Activated T-cell treated with anti-CD3 and anti-CD28 coated beads for 48 hours (primary cell): ENCODE measurements around the gene EGFLAM.
"Not testable (repeated sequence)": the region's sequence is repeated elsewhere in the genome, so short reads cannot be mapped to it uniquely, and the experiment has no call there.

ENCODE experiments used
- DNase-seq: peaks from one replicate; pipeline ENCODE4 v3.0.0-alpha.2; 2020; ENCODE audit warnings: low read depth

Gene EGFLAM

DNA sequence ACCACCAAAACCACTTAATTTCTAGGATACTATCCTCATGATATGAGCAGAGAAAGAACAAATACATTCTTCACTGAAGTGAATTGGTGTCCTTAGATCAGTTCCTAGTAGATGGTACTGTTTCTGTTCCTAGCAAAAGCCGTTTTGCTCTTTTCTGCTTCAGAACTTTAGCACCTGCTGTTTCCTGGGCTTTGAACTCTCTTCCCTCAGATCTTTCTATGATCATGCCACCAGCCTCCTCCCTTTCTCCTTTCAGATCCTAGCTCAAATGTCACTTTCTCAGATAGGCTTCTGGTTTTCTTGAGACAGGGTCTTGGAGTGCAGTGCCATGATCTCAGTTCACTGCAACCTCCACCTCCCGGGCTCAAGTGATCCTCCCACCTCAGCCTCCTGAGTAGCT lies 118.0 kb downstream of the EGFLAM start:
- no peak for DNase-seq

DNA sequence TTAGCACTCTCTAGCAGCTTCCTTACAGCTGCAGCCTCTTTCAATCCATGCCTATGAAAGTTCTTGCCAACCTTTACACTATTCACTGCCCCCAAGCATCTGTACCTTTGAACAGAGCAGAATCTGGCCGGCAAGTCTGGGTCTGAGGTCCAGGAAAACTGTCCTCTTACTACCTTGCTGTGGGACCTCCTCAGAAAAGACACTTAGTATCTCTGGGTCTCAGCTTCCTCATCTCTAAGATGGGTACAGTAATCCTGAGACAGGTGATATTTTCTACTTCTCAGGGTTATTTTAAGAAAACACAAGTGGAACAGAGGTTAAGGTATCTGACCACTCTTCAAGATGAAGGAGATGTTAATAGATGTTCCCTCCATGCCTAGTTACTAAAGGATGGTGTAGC lies 120.2 kb downstream of the EGFLAM start:
- DNase-seq: no peak

DNA sequence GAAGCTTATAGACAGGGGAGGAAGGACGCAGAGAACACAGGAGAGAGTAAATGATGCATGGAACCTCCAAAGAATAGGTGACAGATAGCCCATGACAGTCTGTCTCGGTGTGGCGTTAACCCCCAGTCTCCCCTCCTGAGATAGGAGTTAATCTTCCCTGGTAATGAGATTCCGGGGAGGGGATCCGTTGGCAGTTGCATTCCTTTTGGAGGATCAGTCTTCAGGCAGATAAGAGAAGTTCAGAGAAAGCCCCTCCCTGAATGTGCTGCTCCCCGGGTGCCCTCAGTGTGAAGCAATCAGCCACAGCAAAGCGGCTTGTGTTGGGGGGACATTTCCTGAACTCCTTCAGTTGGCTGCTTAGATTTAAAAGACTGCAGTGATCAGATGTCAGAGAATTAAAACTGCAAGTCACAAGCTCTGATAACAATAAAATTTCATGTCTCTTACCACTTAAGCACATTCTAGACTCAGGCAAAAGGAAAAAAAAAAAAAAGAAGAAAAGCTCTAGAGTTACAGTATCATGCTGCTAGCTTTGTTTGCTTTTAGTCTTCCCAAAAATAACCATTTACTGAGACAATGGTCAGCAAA lies 121.1 kb downstream of the EGFLAM start:
- no peak for DNase-seq

DNA sequence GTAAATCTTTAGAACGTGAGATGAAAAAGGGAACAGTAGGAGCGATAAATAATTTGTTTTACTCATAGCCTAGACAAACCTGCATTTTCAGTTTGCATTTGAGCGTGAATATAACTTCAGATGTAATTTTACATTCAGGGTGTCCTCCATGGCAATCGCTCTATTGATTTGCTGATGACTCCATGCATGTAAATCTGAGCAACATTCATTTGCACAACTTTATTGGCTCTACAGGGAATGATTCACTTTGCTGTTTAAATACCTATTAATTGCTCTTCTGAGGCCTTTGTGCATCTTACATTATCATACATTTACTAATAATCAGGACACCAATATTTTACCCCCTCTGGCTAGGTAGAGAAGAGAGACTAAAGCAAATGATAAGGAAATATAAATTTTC lies 122.2 kb downstream of the EGFLAM start:
- no peak for DNase-seq

DNA sequence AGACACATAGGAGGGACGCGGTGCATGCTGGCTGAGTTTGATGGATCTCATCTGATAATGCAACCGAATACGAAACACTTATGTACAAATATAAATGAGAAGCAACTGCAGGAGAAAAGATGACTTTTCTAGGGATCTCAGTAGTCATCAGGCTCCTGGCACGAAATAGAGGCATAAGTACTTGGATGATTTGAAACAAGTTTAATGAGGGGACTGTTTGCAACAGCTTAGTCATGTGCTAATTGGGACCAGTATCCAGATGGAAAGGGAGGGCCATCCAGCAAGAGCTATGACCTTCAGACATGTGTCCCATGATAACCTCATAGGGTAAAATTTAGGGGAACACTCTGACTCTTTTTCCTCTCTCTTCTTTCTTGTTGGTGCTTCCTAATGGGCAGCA lies 123.0 kb downstream of the EGFLAM start:
- DNase-seq: no peak

DNA sequence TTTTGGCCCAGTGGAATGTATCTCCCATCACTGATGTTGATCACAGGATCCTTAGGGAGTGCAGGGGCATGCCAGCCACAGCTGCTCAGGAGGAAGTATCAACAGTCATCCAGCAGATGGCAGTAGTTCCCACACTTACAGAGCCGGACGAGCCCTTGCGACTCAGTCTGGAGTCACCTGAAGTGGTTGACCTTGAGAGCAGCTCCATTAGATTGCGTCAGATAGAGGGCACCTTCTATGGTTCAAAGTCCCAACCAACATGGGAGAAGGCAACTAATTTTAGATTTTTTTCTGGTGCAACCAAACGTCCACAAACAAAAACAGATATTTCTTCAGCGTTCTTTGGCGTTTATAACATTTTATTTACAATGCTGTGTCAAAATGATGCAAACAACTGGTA lies 124.5 kb downstream of the EGFLAM start:
- peak; percentile 42 for DNase-seq

DNA sequence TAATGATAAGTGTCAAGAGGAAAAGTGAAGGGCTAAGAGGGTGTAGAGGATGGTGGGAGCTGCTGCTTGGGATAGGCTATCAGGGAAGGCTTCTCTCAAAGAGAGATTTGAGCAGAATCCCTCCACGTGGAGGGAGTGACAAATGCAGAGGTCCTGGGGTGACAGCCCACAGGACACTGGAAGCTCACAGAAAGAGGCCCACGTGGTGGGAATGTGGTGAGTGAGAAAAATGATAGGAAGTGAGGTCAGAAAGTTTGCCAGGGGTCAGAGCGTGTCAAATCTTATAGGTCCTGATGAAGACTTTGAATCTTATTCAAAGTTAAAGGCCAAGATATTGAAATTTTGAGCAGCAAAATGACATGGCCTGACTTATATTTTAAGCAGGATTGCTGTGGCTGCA lies 125.3 kb downstream of the EGFLAM start:
- no peak for DNase-seq

DNA sequence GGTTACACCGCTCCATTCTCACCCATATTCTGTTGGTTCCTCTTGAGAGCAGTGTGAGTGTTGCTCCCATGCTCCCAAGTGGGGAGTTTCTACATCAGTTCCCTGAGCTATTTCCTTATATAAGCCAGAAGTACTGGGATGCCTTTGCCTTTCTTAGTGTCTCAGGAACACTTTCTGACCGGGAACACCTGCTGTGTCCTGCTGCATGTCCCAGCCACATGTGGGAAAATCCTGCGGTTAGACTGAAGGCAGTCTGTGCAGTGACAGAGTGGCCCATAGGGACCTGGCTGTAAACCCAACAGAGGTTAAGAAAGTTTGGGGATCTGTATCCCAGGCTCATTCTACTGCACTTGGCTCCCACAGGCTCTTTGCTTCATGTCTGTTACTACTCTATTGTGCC lies 126.0 kb downstream of the EGFLAM start:
- no peak for DNase-seq

DNA sequence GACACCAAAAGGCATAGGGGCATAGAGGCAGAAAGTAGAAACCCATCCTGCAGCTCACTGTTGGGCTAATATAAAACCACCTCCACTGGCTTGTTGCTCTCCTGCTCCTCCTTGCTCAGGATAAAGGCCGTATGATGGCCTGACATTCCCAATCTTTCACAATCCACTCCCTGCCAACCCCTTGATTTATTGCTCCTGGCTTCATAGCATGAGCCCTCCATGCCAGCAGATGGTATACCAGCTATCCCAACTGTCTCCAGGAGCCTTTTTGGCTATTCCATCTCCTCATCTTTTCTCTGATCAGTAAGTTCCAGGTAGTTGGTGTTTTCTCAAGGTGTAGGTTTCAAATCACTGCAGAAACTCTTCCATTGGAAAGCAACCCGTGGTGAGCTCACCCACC lies 128.8 kb downstream of the EGFLAM start:
- DNase-seq: no peak

DNA sequence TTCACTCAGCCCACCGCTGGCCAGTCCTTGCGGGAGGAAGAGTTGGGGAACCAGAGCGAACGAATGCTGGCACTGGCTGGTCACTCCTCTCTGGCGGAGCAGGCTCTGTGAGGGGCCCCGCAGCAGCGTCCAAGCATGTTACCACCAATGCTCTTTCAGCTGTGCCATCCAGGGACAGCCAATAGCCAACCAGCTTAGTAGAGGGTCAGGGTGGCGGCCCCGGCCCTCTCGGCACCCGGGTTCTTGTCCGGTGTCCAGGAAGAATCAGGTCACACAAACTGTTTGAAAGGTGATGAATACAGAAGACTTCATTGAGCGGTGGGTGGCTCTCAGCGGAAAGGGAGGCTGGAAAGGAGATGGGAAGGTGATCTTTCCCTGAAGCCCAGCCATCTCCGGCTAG lies 135.3 kb downstream of the EGFLAM start:
- DNase-seq: no peak

DNA sequence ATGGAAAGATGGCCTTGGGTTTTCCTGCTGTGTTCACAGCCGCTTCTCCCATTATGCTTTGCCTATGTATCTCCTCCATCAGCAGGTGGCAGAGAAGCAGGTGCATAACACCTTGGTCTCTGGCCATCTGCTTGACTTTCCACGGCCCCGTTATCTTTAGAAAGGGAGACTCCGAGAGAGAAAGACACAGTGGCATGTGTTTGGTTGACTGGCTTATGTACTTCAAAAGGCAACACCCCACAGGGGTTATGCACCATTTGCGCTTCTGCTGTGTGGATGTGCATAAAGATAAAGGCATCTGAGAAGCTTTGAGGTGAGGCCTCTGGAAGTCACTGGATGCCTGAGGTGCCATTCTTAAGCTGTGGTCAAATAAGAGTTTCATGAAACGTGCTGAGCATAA lies 138.4 kb downstream of the EGFLAM start:
- DNase-seq: no peak

DNA sequence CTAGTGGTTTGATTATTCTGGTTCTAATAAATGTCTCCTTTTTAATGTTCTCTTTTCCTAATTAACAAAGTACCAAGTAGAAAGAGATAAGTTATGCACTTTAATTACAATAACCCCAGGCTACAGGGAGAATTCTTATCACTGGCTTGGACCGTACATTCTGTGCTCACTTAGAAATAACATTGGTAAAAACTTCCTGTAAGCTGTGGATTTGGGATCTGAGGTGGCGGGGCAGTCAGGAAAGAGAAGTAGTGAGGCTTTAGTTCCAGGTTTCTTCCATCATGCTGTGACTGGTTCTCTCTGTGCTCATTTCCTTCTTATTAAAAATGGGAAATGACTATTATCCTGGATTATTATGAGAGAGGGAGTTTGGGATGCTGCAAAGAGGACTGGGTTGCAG lies 142.0 kb downstream of the EGFLAM start:
- DNase-seq: no peak

DNA sequence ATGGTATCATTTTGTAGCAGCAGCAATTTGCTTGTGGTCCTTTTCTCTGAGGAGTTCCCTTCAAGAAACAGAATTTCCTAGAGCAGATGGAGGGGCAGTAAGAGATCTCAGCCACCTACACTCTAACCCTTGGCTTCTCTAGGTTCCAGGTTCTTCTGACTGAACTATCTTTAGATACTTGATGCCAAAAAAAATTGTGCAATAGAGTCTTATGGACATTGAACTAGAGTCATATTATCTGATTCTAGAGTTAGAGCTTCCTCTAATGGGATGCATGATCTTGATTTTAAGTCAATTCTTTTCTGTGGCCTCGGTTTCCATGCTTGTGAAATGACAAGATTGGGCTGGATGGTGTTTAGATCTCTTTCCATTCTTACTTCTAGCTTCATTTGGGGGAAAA lies 142.8 kb downstream of the EGFLAM start:
- no peak for DNase-seq

DNA sequence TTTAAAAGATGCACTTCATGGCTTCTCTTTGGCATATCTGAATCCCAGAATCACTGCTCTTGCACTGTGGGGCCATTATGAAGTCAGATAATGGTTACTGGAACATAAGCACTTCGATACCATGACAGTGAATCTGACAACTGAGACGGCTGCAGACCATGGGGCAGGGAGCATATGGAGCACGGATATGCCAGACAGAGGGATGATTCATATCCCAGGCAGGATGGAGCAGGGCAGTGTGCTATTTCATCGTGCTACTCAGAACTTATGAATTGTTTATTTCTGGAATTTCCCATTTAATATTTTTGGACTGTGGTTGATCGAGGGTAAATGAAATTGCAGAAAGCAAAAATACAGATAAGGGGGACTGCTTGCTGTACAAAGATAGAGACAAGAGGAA lies 145.0 kb downstream of the EGFLAM start:
- DNase-seq: no peak

DNA sequence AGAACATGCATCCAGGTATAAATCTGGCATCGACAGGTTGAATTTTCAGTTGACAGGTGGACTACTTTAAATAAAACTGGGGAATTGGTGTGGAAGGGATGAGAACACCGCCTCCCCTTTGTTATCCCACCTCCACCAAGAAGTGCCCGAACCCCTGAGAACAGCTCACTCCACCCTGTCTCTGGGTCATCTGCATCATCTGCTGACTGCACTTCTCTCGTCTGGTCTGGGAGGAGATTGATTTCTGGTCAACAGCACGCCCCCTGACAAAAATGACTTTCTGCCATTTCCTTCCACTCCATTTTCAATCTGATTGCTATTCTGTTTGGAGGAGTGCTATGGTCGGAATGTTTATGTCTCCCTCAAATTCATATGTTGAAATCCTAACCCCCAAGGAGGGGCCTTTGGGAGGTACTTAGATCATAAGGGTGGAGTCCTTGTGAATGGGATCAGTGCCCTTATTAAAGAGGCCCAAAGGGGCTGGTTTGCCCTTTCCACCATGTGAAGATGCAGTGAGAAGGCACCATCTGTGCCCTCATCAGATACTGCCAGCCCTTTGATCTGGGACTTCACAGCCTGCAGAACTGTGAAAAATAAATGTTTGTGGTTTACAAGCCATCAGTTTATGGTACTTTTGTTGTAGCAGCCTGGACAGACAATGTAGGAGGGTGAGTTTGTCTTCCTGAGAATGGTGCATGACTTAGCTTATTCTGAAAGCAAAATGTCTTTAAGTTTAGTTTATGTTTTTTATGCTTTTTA lies 145.7 kb downstream of the EGFLAM start:
- DNase-seq: no peak

DNA sequence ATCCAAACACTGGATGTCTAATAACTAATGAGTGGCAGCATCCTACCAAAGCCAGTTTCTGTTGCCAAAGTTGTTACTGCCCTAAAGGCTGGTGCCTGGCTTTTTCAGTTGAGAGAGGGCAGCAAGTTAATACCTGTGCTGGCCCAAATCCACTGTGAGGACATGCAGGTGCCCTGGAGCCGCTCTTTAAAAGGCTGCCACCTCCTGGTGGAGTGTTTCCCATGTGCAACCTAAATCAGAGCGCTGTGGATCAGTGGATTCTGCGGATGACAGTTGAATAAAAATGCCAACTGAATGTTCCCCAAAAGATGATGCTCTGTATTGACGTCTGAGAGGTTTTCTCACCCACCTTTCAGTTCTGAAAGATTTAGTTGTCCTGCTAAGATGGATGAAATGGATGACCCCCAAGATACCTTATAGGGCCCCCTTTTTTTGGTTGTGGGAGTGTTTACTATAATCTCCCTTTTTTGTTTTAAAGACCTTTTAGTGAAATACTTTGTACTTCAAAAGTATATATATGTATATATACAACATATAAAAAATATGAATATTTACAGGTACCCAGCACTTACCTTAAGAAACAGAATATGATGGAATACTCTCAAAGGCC lies 146.4 kb downstream of the EGFLAM start:
- DNase-seq: no peak

DNA sequence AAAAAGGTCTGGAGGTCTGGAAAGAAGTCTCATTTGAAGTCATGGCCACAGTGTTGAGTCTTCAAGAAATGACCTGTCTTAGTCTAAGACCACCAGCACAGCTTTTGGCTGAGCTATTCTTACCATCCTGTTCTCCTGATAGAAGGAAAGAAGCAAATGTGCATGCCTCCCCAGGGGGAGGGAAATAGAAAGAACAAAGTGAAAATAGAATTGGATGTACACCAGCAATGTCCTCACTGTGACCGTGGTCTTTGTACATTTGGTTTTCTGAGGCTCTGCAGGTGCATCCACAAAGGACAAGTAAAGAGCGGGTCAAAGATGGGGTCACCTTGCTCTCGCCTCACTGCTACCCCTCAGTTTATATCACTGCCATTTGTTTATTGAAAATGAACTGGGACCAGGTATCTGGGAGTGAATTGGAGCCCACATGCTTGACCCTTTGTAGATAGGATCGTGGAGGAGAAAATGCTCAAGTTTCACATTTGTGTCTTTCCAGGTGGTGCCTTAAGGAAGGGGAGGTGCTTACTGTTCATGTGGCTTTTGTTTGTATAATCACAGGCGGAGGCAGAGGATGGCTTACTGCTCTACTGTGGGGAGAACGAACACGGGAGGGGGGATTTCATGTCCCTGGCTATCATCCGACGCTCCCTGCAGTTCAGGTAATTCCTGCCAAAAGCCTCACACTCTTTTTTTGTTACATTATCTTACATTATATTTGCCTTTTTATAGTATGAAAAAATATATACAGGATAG lies 150.3 kb downstream of the EGFLAM start:
- DNase-seq: no peak

DNA sequence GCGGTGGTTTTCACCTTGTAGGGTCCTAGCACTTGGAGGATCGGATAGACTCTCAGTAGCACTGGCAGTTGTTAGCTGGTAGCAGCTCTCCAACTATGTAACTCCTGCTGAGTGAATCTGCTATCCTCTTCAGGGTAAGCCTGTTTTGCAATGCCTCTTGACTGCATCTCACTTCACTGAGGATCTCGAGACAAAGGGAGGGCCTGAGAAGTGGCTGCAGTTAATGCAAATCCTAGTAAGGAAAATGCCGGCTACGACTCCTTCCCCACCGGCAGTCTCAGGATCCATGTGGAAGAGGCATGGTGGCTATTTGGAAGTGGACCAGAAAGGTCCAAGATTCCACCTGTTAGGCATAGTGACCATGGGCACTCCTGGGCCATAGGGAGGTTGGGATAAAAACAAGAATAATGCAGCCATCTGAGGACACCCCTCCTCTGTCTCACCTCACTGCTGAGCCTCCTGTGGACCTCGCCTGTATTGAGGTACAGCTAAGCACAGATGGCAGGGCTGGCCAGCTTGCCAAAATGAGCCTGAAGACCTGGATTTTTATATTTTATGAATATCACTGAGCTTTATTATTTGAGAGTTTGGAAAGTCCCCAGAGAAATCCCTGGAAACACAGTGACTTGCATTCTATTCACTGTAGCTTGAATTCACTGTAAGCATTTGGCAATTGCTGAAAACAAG lies 152.1 kb downstream of the EGFLAM start:
- DNase-seq: no peak

DNA sequence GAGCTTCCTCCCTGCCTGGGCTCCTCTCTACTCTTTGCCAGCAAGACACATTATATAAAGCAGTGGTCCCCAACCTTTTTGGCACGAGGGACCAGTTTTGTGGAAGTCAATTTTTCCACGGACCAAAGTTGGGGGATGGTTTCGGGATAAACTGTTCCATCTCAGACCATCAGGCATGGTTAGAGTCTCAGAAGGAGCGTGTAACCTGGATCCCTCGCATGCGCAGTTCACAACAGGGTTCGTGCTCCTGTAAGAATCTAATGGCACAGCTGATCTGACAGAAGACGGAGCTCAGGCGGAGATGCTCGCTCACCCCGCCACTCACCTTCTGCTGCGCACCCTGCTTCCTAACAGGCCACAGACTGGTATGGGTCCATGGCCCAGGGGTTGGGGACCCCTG lies 155.3 kb downstream of the EGFLAM start:
- no peak for DNase-seq

DNA sequence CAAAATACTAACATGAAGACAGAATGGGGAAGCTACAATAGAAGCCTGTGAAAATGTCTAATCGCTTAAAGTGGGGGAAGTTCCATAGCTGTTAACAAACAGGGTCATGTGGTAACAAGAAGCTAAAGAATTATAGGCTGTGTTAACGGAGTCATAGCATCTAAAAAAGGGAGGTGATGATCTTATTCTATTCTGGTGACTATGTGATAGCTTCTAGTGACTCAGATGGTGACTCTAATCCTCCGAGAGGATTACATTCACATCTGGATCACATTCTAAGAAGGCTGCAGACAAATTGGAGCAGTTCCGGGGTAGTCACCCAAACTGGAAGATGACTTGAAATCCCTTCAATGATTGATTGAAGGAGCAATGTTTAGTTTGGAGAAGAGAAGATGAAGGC lies 156.0 kb downstream of the EGFLAM start:
- DNase-seq: no peak

DNA sequence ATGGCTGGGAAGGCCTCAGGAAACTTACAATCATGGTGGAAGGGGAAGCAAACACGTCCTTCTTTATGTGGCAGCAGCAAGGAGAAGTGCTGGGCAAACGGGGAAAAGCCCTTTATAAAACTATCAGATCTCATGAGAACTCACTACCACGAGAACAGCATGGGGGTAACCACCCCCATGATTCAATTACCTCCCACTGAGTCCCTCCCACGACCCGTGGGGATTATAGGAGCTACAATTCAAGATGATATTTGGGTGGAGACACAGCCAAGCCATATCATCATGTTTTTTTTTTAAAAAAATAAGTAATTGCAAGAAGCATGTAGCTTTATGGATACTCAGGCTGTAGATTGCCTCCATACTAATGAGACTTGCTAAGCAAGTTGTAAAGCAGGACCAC lies 157.4 kb downstream of the EGFLAM start:
- not testable (repeated sequence) for DNase-seq

DNA sequence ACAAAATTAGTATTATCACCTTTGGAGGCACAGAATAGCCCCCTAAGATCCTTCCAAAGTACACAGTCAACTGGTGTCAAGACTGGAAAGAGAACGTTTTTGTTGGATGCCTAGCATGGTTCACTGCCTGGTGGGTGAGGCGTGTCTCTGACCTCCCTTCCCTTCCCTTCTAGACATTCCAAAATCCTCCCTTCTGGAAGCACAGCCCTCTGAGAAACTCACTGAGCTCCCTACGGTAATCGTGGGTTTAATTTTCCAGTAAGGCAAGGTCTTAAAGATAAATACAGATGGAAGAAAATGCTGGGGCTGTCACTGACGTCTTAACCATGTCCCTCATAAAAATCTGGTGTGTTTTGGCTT lies 159.3 kb downstream of the EGFLAM start:
- DNase-seq: no peak

DNA sequence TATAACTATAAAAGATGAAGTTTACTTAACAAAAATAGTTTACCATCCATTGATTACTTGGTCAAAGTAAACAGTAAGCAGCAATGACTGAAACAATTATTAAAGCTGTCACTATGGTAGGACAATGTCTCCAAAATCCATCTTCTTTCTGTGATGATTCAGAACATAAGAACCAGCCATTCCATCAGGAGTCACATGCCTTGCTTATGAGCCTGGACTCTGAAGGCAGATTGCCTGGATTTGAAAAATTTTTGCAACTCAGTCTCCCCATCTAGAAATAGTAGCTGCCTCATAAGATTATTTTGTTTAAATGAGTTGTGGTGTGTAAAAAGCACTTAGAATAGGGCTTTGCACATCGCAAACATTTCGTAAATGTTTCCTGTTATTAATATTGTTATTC lies 161.9 kb downstream of the EGFLAM start:
- no peak for DNase-seq
